Right atrium auricular region (tissue), 2 donors: ENCODE measurements around the gene FBXO24. TPM values are rescaled to one million over a fixed set of nuclear protein-coding genes. Genes with fewer than 3 reads are reported as not detected.
A peak's percentile ranks its signal among the peaks of the same experiment; 100 is the strongest.

Experiments used
- DNase-seq: peaks from one replicate; pipeline ENCODE4 v3.0.0-alpha.2; 2019; ENCODE audit warnings: low spot score
- H3K27ac ChIP-seq, 2 donors: fragments of 200-600 bp; sonication (generic); 1 replicate in 1 of 2; 2 replicates in 1 of 2; pipeline ENCODE4 v1.5.1; 2016 to 2019
- H3K27me3 ChIP-seq, 2 donors: fragments of 200-600 bp; sonication (generic); one replicate each; pipeline versions ENCODE4 v1.5.1 to v1.6.0; 2017 to 2019
- H3K36me3 ChIP-seq: fragments of 200-600 bp; sonication (generic); one replicate; pipeline ENCODE4 v1.5.1; 2016
- H3K4me1 ChIP-seq, 2 donors: fragments of 200-600 bp; sonication (generic); one replicate each; pipeline versions ENCODE4 v1.5.1 to v1.6.0; 2017 to 2019
- H3K4me3 ChIP-seq, 2 donors: fragments of 200-600 bp; sonication (generic); 1 replicate in 1 of 2; 2 replicates in 1 of 2; pipeline ENCODE4 v1.5.1; 2017 to 2019; ENCODE audit warnings: mild to moderate bottlenecking in 1 of 2, moderate library complexity in 1 of 2
- H3K9me3 ChIP-seq, 2 donors: fragments of 200-600 bp; sonication (generic); one replicate each; pipeline ENCODE4 v1.5.1; 2019
- CTCF ChIP-seq, 2 donors: fragments of 200-600 bp; sonication (generic); IDR thresholded peaks; one replicate each; pipeline ENCODE4 v1.5.1; 2019; ENCODE audit warnings: antibody characterized with exemption in 2 of 2
- total RNA-seq, 2 donors: library from RNA; depleted of rRNA; stranded (reverse); fragments of >200 nt; gene quantifications; one replicate each; pipeline ENCODE4 v1.1.0, GENCODE V29; 2016

FBXO24 gene
- total RNA-seq, 2 donors from 2014 or later: 0.20 TPM; not detected in 1

DNA sequence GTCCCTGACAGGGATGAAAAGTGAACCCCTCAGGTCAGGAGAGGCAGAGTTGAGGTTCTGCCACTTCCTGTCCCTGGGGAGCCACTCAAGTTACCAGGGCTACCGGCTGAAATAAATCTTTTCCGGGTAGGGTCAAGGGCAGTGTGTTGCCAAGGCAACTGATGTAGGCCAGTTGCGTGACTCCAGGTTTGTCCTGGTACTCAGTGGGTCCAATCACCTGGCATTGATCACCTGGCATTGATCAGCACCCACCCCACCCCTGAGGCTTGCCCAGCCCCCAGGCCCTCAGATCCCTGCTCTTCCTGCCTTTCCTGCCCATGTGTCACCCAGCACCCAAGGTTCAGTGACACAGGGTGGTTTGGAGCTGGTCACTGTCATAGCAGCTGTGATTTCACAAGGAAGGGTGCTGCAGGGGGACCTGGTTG is 18.4 kb upstream of the FBXO24 start:
- peaks cover 0 to 21% of the 10 kb centered on the region in 2 donors for H3K4me1 ChIP-seq
- H3K9me3 ChIP-seq: no peaks in the 10 kb centered on the region
- H3K36me3 ChIP-seq: no peaks in the 10 kb centered on the region
- H3K27ac ChIP-seq: no peak overlapping the region
- H3K27me3 ChIP-seq: no peaks in the 10 kb centered on the region
- no peak for DNase-seq
- no peak overlapping the region for H3K4me3 ChIP-seq
- no peak for TF ChIP-seq CTCF (IDR thresholded peaks at IDR 0.05)

DNA sequence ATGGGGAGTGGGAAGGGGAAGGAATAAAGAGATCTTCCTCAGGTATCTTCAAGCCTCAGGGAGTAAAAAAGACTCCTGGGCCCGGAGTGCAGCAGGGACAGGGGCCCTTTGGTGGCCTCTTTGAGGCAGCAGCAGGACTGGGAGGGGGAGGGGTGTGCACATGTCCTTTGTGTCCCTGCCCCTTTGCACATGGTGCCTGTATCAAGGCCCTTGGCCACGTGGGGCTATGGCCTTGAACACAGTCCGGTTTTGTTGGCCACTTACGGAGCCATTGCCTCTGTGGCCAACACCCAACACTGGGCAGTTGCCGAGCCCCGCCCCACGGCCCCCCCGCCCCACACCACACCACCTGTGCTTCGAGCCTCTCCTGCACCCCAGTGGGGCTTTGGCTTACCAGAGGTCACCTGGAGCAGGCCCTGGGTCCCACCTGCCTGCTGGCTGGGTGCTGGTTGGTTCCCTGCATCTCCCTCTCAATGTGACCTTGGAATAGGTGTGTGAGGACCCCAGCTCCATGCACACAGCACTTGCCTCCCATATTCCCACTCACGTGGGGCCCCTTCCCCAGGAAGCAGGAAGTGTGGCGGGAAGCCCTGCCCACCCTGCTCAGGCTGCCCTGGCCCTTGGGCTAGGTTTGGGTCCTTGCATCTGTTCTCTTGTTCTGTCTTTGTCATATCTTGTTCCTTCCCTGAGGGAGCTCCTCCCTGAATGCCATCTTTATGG is 17.8 kb upstream of the FBXO24 start:
- no peak overlapping the region for H3K4me3 ChIP-seq
- no peaks in the 10 kb centered on the region for H3K9me3 ChIP-seq
- no peaks in the 10 kb centered on the region for H3K36me3 ChIP-seq
- no peak for DNase-seq
- TF ChIP-seq CTCF (IDR thresholded peaks at IDR 0.05): no peak
- H3K27me3 ChIP-seq: no peaks in the 10 kb centered on the region
- H3K27ac ChIP-seq: no peak overlapping the region
- peaks cover 0 to 21% of the 10 kb centered on the region in 2 donors for H3K4me1 ChIP-seq

GRCh38 chr7:100568896-100569844 is 17.0 kb upstream of the FBXO24 start:
- peak; percentile 17 to 46 for TF ChIP-seq CTCF (IDR thresholded peaks at IDR 0.05)
- Histone ChIP-seq H3K36me3 (peaks cover 2% of the 10 kb centered on the region), H3K27me3 (no peaks in the 10 kb centered on the region), H3K4me3 (peak overlapping the region in 1 of 2 donors; percentile 45), H3K27ac (no peak overlapping the region), H3K9me3 (no peaks in the 10 kb centered on the region), H3K4me1 (peaks cover 0 to 18% of the 10 kb centered on the region in 2 donors)
- peak; percentile 72 for DNase-seq

DNA sequence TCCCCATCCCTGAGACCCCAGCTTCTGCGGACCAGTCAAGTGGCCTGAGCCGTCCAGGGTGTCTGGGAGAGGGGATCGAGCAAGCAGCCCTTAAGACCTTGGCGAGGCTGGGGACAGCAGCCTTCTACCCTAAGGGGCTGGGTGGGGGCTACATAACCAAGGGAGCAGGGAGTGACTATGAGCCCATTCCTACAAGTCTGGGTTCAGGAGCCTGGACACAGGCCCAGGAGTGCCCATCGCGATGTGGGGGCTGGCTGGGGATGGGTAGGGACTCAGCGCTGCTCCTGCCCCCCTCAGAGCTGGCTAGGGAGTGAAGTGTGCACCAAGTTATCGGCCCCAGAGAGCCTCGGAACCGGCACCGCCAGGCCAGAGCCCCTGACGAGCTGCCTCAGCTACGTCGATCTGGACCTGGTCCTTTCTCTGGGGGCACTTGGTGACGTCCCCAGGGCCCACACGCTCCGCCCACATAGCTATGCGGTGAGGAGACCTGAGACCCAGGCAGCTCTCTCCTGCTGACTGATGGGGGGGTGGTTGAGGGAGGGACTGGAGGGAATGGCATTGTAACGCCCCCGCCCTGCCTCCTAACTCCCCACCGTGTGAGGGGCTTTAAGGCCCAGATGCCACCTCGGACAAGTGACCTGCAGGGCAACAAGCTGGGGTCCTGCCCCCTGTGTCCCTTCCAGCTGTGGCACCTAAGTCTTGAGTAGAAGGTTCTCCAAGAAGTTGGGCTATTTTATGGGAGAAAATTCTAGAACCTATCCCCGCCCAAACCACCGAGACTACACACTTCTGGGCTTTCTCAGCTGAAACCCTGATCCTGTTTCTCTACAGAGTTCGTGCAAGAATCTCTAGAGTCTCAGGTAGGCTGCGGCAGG is 14.9 kb upstream of the FBXO24 start:
- no peaks in the 10 kb centered on the region for H3K27me3 ChIP-seq
- peaks cover 22% of the 10 kb centered on the region for H3K36me3 ChIP-seq
- no peak overlapping the region for H3K27ac ChIP-seq
- no peak for DNase-seq
- peaks cover 0 to 17% of the 10 kb centered on the region in 2 donors for H3K4me1 ChIP-seq
- no peak overlapping the region for H3K4me3 ChIP-seq
- no peaks in the 10 kb centered on the region for H3K9me3 ChIP-seq
- TF ChIP-seq CTCF (IDR thresholded peaks at IDR 0.05): no peak

DNA sequence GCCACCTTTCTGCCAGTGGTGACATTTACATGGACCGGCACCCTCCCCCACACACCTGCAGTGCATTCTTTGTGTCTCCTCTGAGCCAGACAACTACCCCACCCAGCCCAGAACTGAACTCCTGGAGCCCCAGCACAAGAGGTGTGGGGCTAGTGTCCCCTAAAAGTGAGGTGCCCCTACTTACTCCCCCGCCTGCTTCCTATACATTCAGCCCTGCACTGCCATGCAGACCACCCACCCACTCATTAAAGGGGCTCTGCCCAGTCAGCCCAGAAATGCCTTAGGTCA is 14.4 kb upstream of the FBXO24 start:
- peaks cover 0 to 17% of the 10 kb centered on the region in 2 donors for H3K4me1 ChIP-seq

More for the DNA sequence above, 14.4 kb upstream of the FBXO24 start:
- DNase-seq: no peak
- no peak for TF ChIP-seq CTCF (IDR thresholded peaks at IDR 0.05)
- no peaks in the 10 kb centered on the region for H3K9me3 ChIP-seq
- H3K36me3 ChIP-seq: peaks cover 28% of the 10 kb centered on the region
- no peaks in the 10 kb centered on the region for H3K27me3 ChIP-seq
- no peak overlapping the region for H3K27ac ChIP-seq
- H3K4me3 ChIP-seq: no peak overlapping the region
